GM21390 (cell line): ENCODE results near the gene DOCK9.

Source experiments
- ATAC-seq: cut with Tn5 transposase; IDR thresholded peaks from one replicate; pipeline ENCODE4 v1.9.1; 2021; ENCODE audit not compliant: unreplicated experiment

DOCK9 gene

GRCh38 chr13:98997738-98998641 is 20.1 kb upstream of the DOCK9 start:
- no peak for ATAC-seq

- no peak for ATAC-seq
Observed at GRCh38 chr13:98997011-98997730, 19.3 kb upstream of the DOCK9 start.

GRCh38 chr13:98996046-98996445 is 18.2 kb upstream of the DOCK9 start:
- no peak for ATAC-seq

DNA sequence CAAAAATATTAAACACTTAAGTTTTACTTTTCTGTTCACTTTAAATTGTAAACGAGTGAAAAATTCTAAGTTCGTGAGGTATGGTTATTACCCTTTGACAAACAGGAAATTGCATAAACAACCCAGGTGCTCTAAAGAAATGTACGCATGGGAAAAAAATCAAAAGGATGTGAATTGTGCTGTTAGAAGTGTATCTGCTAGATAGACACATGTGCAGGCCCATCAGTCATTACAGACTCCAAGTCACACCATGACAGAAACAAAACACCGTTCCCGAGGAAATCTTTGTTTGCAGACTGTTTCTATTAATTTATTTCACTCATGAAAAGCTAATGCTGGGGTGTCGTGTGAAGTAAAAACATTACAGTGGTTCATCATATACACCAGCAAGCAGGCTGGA is 17.0 kb upstream of the DOCK9 start:
- ATAC-seq: no peak

GRCh38 chr13:98994080-98994479 is 16.2 kb upstream of the DOCK9 start:
- ATAC-seq: no peak

- no peak for ATAC-seq
Observed at GRCh38 chr13:98992355-98992754, 14.5 kb upstream of the DOCK9 start.

- no peak for ATAC-seq
Observed at GRCh38 chr13:98990701-98991100, 12.8 kb upstream of the DOCK9 start.

DNA sequence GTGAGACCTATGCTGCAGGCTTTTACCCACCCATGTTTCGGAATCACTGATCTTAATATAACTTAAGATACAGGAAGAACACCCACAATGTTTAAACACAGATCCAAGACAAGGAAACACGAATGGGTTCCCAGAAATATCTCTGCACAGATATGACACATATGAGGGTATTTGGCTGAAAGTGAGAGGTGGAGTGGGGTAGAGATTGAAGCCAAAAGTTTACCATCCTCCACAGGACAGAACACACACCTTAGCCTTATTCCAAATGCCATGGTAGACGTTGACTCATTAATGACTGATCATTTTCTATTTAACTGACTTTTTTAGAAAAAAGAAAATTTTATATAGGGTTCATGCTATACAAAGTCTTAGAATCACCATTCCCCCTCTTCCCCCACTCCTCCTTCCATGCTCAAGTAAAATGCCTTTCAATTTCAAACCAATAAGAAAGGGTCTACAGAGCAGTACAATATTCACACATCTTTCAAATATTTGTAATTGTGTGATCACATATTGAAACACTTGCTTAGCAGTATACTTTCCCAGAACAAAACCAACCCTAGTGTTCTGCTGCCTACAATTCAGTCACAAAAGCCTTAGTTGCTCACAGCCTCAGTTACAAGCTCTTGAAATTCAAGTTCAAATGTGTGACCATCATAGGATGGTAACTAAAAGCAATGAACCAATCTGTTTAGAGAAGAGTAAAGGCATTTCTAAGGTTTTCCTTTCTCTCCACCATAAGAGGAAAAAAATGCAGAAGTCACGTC is 11.8 kb upstream of the DOCK9 start:
- no peak for ATAC-seq

GRCh38 chr13:98988780-98989179 is 10.9 kb upstream of the DOCK9 start:
- no peak for ATAC-seq

DNA sequence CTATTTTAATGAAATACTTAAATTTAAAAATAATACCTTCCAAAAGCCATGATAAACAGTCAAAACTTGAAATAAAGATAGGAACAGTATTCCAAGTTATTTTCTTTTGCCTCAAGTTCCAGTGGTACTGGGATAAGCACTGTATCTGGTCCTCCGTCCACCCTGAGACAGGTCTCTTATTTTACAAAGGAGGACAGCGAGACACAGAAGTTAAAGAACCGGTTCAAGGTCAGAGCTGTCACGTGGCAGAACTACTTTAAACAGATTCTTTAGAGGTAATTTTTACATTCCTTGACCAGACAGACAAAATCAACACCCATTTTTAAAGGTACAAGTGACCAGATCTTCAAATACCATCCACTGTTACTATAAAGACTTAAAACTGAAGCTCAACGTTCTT is 10.4 kb upstream of the DOCK9 start:
- ATAC-seq: no peak

GRCh38 chr13:98987275-98987674 is 9.4 kb upstream of the DOCK9 start:
- ATAC-seq: no peak

- no peak for ATAC-seq
Observed at GRCh38 chr13:98986226-98986846, 8.5 kb upstream of the DOCK9 start.

- no peak for ATAC-seq
Observed at GRCh38 chr13:98985591-98985990, 7.7 kb upstream of the DOCK9 start.

DNA sequence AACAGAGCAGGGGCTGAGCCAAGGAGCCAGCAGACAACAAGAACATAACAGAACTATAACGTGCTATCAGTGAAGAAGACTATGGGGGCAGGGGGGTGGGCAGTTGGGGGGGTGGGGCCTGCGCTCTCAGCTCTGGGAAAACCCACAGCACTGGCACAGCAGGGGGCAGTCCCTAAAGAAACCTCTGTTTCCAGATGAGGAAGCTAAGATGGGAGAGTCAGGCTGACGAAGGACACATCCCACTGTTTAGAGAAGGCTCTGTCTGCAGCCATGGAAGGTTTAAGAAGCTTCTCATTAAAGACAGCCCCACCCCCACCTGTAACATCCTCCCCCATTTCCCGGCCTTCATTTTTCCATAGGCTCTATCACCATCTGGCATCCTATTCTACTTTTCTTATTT is 7.1 kb upstream of the DOCK9 start:
- no peak for ATAC-seq

GRCh38 chr13:98984118-98984517 is 6.3 kb upstream of the DOCK9 start:
- no peak for ATAC-seq

GRCh38 chr13:98983182-98983581 is 5.3 kb upstream of the DOCK9 start:
- ATAC-seq: no peak

- no peak for ATAC-seq
Observed at GRCh38 chr13:98981369-98982080, 3.7 kb upstream of the DOCK9 start.

DNA sequence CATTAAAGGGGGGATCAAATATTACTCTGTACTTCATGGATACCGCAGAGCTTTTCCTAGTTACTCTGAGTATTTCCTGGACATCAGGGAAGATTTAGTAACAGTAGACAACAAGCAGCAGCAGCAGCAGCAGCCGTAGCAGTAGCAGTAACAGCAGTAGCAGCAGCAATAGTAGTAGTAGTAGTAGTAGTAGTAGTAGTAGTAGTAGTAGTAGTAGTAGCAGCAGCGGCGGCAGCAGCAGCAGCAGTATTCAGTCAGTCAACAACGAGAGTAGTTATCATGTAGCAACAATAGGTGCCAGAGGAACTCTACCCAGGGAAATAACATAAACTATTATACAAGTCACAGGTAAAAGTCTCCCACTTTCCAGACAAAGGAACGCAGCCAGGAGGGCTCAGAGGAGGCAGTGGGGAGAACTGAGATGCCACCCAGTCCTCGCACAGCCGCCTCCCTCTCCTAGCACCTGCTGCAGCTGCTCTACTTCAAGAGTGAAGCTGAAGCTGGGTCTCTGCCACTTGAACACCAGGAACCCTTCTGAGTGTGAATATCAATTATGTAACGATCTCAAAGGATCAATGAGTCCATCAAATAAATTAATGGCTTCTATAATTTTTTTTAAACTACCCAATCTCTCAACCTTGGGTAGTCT is 1.3 kb upstream of the DOCK9 start:
- ATAC-seq: no peak

- ATAC-seq: no peak
Observed at GRCh38 chr13:98978280-98978679, 416 bp upstream of the DOCK9 start.

GRCh38 chr13:98976941-98977340 is 923 bp downstream of the DOCK9 start:
- no peak for ATAC-seq
